ENCODE measurements around the gene STRADA.

STRADA gene

DNA sequence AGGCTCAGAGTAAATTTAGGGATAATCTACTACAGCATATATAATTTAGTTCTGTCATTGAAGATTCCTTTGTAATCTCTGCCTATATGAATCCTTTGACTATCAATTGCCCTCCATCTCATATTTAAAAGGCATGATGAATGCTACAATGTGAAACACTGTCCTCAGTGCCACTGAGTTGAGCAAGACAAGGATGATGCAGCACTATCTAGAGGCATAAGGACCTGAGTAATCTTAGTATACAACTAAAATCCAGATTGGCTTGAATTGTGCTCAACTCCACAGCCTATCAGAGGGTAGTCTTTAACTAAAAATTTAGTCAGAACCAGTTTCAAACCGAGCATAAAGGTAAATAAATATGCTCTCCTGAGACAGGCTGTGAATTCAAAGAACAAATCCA lies 11.6 kb upstream of the STRADA start:
- no peak overlapping the region for H3K4me3 ChIP-seq
- H3K27me3 ChIP-seq: no peaks in the 10 kb centered on the region
- DNase-seq: no peak
- TF ChIP-seq, protein P1, sequence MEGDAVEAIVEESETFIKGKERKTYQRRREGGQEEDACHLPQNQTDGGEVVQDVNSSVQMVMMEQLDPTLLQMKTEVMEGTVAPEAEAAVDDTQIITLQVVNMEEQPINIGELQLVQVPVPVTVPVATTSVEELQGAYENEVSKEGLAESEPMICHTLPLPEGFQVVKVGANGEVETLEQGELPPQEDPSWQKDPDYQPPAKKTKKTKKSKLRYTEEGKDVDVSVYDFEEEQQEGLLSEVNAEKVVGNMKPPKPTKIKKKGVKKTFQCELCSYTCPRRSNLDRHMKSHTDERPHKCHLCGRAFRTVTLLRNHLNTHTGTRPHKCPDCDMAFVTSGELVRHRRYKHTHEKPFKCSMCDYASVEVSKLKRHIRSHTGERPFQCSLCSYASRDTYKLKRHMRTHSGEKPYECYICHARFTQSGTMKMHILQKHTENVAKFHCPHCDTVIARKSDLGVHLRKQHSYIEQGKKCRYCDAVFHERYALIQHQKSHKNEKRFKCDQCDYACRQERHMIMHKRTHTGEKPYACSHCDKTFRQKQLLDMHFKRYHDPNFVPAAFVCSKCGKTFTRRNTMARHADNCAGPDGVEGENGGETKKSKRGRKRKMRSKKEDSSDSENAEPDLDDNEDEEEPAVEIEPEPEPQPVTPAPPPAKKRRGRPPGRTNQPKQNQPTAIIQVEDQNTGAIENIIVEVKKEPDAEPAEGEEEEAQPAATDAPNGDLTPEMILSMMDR (IDR thresholded peaks at IDR 0.05): no peak
- no peaks in the 10 kb centered on the region for H3K9me3 ChIP-seq
- intact Hi-C loops (cut with DNase I; ENCODE audit: low total_unique reads): no loop called here
- H3K27ac ChIP-seq: no peak overlapping the region
- H3K36me3 ChIP-seq: peaks cover 59 to 95% (median 62%) of the 10 kb centered on the region in 3 donors
- no peaks in the 10 kb centered on the region for H3K4me1 ChIP-seq

DNA sequence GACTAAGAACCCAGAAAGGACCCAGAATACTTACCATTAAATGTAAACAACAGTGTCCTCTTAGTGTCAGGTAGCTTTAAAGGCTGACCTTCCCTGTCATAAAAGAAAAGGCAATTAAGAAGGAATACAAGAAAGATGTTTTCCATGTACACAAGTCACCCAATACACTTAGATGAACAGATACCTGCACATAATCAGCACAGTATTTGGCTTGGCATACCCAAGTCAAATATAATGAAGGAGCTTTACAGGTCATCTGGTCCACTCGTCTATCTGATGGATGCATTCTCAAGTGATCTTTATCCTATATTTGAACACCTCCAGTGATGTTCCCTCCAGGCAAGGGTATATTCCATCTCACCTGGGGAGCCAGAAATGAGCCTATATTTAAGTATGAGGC lies 11.1 kb upstream of the STRADA start:
- intact Hi-C loops (cut with DNase I; ENCODE audit: low total_unique reads): no loop called here
- H3K4me1 ChIP-seq: no peaks in the 10 kb centered on the region
- peaks cover 62 to 95% (median 64%) of the 10 kb centered on the region in 3 donors for H3K36me3 ChIP-seq
- DNase-seq: no peak
- no peaks in the 10 kb centered on the region for H3K9me3 ChIP-seq
- no peaks in the 10 kb centered on the region for H3K27me3 ChIP-seq
- no peak overlapping the region for H3K4me3 ChIP-seq
- no peak overlapping the region for H3K27ac ChIP-seq
- TF ChIP-seq, protein P1 (IDR thresholded peaks at IDR 0.05): no peak

DNA sequence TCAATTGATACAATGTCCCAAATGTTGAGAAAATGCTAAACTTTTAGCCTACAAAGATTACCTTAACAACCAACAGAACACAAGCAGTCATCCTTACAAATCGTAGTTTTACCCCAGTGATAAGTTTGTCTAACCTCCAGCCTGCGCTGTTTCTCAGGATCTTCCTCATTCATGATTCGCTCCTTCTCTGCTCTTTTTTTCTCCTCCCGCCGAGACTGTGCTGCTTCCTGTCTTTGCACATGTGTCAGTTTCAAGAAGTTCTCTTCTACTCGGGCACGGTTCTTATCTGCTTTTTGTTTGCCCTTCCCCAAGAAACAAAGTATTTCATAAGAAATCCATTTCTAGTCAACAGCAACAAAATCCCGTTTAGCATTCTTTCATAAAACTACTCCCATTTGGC lies 10.2 kb upstream of the STRADA start:
- intact Hi-C loops (cut with DNase I; ENCODE audit: low total_unique reads): no loop called here
- H3K4me3 ChIP-seq: no peak overlapping the region
- no peaks in the 10 kb centered on the region for H3K4me1 ChIP-seq
- no peaks in the 10 kb centered on the region for H3K9me3 ChIP-seq
- H3K27me3 ChIP-seq: no peaks in the 10 kb centered on the region
- TF ChIP-seq, protein P1 (IDR thresholded peaks at IDR 0.05): no peak
- H3K36me3 ChIP-seq: peaks cover 59 to 94% (median 65%) of the 10 kb centered on the region in 3 donors
- H3K27ac ChIP-seq: no peak overlapping the region
- DNase-seq: no peak

DNA sequence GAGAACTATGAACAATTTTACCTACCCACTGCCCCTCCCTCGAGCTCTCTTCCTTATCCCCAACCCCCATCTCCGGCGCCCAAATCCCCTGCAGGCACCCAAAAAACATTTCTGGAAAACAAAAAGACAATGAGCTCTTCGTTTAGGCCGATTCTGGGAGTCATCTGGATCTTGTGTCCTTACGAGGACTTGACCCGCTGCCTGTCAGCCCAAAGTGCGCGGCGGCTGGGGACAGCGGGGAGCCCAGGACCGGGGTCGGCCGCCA lies 524 bp downstream of the STRADA start:
- no peak for DNase-seq
- peaks cover 0 to 18% (median 8%) of the 10 kb centered on the region in 4 donors for H3K4me1 ChIP-seq
- no peaks in the 10 kb centered on the region for H3K9me3 ChIP-seq
- no peaks in the 10 kb centered on the region for H3K27me3 ChIP-seq
- intact Hi-C loops (cut with DNase I; ENCODE audit: low total_unique reads): no loop called here
- TF ChIP-seq, protein P1 (IDR thresholded peaks at IDR 0.05): no peak
- peak overlapping the region; percentile 73 to 88 for H3K4me3 ChIP-seq
- peak overlapping the region; percentile 90 for H3K27ac ChIP-seq
- peaks cover 7 to 14% (median 7%) of the 10 kb centered on the region in 3 donors for H3K36me3 ChIP-seq

DNA sequence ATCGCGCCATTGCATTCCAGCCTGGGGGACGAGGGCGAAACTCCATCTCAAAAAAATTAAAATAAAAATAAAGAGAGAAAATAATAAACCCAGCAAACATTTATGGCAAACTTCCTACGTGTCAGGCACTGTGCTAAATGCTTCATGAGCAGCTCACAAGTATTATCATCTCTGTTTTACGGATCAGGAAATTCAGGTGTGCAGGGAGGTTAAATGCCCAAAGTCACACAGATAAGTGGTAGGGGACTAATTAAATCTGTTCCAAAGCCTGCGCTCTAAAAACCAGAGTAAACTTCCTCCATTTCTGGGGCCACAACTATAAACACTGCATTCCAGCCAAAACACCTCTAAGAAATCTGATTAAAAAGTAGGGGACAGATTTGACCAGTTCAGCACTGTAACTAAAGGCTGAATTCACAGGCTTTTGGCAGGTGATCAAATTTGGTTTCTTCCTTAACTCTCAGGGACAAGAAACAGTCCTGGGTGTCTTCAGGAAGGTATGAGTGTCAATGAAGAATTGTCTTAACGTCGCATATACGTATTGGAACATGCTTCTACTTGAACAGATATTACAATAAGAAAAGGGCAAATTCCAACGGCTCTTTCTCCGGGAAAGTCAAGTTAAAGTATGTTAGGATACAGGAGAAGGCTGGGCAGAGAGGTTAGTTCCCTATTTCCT lies 996 bp downstream of the STRADA start:
- intact Hi-C loops (cut with DNase I; ENCODE audit: low total_unique reads): no loop called here
- no peak for DNase-seq
- TF ChIP-seq, protein P1 (IDR thresholded peaks at IDR 0.05): no peak
- peak overlapping the region; percentile 73 to 88 for H3K4me3 ChIP-seq
- H3K4me1 ChIP-seq: peaks cover 0 to 18% (median 8%) of the 10 kb centered on the region in 4 donors
- H3K9me3 ChIP-seq: no peaks in the 10 kb centered on the region
- H3K27me3 ChIP-seq: no peaks in the 10 kb centered on the region
- H3K36me3 ChIP-seq: peaks cover 2 to 10% (median 2%) of the 10 kb centered on the region in 3 donors
- peak overlapping the region; percentile 90 for H3K27ac ChIP-seq

DNA sequence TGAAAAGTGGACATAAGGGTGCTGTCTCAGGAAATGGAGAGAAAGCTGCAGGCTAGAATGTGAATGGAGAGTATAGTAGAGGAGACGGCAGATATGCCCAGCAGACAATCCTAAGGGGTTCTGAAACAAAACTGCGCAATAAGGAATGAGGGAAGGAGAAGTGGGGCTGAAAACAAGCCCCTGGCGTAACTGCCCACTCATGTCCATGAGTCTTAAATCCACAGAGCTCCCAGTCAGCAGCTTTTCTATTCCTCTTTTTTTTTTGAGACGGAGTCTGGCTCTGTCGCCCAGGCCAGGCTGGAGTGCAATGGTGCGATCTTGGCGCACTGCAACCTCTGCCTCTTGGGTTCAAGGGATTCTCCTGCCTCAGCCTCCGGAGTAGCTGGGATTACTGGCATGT lies 5.9 kb downstream of the STRADA start:
- Histone ChIP-seq H3K27me3 (no peaks in the 10 kb centered on the region), H3K9me3 (no peaks in the 10 kb centered on the region), H3K36me3 (no peaks in the 10 kb centered on the region), H3K4me1 (peaks cover 0 to 10% (median 6%) of the 10 kb centered on the region in 4 donors), H3K4me3 (no peak overlapping the region), H3K27ac (no peak overlapping the region)
- intact Hi-C loops (cut with DNase I; ENCODE audit: low total_unique reads): no loop called here
- TF ChIP-seq, protein P1 (IDR thresholded peaks at IDR 0.05): no peak
- DNase-seq: no peak

Data from tibial artery (tissue), 4 donors.